Inflammatory macrophage treated with lipopolysaccharide for 1 hour (primary cell): ENCODE measurements around the gene GABRR2.
"Not testable (repeated sequence)": the region's sequence is repeated elsewhere in the genome, so short reads cannot be mapped to it uniquely, and the experiment has no call there.

Experiments
- DNase-seq, 2 donors: peaks; one replicate each; pipeline ENCODE4 v3.0.0-alpha.2; 2020 to 2022

GABRR2 gene

DNA sequence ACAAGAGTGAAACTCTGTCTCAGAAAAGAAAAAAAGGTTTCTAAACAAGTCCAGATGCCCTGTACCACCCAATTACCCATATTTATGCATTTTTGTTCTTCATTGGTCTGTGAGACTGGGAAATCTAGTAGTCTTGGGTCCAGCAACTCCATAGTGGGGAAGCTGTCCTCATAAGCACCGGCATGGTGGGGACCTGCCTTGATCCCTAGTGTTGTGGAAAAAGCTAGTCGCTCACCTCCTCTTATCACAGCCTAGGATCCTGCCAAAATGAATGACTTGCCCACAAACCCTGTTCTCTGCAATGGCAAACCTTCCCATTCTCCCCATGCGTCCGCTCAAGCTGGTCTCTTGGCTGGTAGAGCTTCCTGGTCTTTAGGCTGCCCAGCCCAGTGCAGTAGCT lies 59.7 kb downstream of the GABRR2 start:
- DNase-seq: no peak

GRCh38 chr6:89254569-89254968 lies 60.5 kb downstream of the GABRR2 start:
- DNase-seq: peak; percentile 25 to 68

DNA sequence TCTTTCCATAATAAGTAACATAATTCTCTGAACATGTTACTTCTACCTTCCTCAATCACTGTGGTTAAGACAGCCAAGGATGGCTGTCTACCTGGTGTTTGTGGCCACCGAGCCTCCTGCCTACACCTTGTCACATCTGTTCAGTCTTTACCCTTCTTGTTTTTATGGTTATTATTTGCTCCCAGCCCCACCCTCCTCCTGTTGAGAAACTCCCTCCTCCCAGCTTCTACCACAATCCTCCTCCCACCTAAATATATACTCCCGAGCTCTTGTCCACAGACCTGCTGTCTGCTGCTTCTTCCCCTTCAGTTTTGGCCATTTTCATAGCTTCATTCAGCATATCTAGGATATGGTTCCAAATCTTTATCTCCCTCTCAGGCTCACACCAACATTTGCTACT lies 62.2 kb downstream of the GABRR2 start:
- DNase-seq: peak; percentile 7 to 53

DNA sequence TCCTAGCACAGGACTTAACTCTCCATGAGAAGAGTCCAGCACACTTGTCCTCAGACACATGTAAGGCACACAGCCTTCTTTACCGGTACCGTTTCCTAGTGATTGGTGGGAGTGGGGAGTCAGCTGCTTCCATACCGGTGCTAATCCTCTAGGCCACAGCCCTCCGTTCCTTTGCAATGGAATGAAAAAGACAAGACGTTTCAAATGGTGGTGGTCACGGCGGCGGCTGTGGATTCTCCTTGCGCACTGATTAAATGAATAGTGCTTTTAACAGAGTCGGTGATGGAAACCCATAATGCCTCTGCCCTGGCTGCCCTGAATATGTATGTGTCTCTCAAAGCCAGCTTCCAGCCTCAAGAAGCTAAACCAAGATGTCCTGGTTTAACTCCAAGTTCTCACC lies 63.1 kb downstream of the GABRR2 start:
- no peak for DNase-seq

DNA sequence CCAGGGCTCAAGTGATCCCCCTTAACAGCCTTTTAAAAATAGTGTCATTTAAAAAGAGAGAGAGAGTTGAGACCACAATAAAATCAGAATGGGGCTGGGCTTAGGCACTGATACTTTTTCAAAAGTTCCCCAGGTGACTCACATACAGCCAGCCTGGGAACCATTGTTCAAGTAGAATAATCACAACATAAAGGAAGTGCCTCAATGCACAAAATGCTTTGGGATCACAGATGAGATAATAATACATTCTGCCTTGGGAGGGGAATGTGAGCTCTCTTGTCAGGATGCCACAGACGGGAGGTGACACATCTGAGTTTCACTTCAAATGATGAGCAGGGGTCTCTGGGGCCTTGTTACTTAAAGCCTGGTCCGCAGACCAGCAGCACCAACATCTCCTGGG lies 63.9 kb downstream of the GABRR2 start:
- DNase-seq: no peak

- DNase-seq: no peak
Measured at GRCh38 chr6:89250239-89250638, 64.9 kb downstream of the GABRR2 start.

DNA sequence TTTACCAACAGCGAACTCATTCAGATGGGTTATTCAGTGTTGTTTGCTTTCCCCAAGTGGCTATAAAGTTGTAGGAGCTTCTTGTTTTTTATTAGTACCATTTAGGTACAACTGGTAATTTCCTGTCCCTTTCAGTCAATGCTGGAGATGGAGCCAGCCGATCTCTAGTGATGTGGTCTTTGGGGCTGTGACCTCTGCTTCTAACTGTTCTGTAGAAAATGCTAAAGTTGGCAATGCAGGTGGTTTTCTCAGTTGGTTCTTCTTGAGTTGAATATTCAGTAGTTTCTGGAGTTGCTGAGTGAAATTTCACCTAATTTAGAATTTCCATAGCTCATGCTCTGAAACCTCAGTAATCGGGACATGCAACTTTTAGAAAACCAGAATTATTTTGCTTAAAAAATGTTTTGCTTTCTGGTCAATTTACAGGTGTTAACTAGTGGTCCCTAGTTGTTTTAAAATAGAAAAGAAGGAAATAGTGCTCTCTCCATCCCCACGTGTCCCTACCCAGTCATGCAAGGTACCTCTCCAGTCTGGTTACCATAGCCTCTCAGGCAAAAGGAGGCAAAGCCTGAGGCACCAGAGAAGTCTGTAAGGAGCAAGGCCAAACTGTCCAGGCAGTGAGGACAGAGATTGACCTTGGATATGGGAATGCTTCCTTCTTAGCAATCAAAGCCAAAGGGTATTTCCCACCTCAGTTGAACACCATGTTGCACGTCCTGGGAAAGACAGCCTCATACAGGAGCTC lies 70.7 kb downstream of the GABRR2 start:
- DNase-seq: no peak

GRCh38 chr6:89243331-89243629 lies 71.8 kb downstream of the GABRR2 start:
- DNase-seq: no peak

DNA sequence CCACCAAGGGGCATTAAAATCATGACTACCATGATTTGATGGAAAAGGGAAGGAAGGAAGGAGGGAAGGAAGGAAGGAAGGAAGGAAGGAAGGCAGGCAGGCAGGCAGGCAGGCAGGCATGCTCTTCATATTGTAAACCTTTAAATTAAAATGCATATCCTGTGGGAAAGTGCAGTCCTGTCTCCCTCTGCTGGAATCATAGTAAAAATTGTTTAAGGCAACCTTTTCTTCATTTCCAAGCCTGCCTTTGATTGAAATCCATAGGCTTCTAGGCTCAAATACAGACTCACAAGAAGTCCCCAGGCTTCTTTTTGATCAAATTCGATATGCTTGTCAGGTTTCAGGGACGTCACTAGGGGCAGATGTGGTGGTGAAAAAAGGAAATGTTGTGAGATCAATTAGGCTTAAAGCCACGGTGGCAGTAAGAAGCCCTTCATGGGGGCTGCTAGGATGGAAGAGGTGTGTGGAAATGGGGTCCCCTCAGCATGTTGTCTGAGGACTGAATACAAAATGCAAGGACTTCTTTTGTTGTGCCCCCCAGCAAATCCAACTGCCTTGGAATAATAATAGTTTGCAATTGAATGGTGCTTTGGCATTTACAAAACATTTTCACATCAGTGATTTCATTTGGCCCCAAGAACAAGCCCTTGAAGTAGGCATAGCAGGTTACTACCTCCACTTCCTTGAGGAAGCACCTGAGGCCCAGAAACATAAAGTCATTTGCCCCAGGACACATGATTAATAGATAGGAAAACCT lies 72.3 kb downstream of the GABRR2 start:
- peak; percentile 50 to 67 for DNase-seq

GRCh38 chr6:89239338-89239737 lies 75.8 kb downstream of the GABRR2 start:
- peak in 1 of 2 donors; percentile 47 for DNase-seq

DNA sequence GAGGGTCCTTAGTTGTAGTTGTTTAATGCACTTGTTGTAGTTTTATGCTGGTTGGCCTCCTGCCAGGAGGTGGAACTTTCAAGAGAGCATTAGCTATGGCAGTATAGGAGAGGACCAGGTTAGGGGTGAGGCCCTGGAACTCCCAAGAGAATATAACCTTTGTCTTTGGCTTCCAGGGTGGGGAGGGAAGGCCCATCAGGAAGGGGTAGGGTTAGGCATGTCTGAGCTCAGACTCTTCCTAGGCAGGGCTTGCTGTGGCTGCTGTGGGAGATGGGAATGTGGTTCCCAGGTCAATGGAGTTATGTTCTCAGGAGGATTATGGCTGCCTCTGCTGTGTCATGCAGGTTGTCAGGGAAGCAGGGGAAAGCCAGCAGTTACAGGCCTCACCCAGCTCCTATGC lies 77.9 kb downstream of the GABRR2 start:
- no peak for DNase-seq

DNA sequence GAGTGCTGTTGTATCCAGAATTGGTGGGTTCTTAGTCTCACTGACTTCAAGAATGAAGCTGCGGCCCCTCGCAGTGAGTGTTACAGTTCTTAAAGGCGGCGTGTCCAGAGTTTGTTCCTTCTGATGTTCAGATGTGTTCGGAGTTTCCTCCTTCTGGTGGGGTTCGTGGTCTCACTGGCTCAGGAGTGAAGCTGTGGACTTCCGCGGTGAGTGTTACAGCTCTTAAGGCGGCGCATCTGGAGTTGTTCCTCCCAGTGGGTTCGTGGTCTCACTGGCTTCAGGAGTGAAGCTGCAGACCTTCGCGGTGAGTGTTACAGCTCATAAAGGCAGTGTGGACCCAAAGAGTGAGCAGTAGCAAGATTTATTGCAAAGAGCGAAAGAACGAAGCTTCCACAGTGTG lies 81.5 kb downstream of the GABRR2 start:
- DNase-seq: not testable (repeated sequence)

GRCh38 chr6:89222712-89223039 lies 92.4 kb downstream of the GABRR2 start:
- DNase-seq: no peak

DNA sequence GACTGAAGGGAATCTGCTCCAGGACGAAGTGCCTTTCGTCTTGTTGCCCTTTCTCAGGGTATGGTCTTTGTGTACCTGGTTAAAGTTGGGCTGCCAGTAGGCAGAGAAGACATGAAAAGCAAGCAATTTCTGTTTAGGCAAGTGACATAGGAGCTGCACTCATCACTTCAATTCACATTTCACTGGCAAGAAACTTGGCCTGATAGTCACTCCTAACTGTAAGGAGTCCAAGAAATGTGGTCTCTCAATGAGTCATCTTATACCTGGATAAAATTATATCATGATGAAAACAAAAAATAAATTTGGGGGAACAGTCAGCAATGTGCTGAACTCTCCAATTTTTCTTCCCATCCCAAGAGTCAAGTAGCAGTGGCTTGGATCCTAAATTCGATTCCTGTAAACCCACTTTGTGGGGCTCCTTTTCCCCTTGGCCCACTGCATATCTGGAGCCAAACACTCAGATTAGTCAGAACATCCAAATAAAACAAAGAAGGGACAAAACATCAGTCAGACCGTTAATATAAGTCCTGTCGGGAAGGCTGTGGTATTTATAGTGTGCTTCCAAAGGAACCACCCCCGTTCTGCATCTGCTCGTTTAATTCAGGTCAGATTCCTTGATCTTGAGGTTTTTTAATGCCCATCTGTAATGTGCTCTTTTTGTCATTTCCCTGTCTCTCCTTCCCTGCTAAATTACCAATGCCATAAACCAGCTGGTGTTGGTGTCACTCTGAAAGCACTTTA lies 93.0 kb downstream of the GABRR2 start:
- no peak for DNase-seq

- no peak for DNase-seq
Measured at GRCh38 chr6:89221129-89221528, 94.0 kb downstream of the GABRR2 start.

DNA sequence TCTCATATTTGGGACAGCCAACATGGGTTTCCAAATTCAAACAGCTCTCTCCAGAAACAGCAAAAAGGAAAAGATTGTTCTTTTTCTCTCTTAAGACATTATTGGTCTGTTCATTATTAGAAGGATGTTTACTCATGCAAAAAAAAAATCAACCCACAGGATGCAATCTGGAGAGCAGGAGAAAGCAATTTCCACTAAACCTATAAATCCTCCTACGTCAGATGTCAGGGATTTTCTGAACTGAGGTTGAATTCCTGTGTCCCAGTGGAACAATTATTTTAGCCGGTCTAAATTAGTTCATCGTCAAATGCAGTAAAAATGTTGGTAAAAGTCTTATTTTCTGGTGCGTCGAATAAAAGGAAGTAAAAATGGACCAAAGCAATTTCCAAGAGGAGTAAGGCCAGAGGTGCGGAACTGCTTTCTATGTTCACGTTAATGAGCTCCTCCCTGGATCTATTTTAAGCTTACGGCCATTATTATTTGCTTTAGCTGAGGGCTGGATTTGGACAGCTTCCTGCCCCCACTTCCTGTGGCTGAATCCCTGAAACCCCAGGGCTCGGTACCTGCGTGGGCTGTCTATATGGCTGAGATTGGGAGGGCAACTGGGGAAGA lies 97.7 kb downstream of the GABRR2 start, which contains the start of gene GABRR1:
TSS of gene GABRR1 (minus strand) at position 60 of the 612 bp plus-strand sequence. CDS start at position 24, 36 bp downstream.
- peak; percentile 15 to 39 for DNase-seq

DNA sequence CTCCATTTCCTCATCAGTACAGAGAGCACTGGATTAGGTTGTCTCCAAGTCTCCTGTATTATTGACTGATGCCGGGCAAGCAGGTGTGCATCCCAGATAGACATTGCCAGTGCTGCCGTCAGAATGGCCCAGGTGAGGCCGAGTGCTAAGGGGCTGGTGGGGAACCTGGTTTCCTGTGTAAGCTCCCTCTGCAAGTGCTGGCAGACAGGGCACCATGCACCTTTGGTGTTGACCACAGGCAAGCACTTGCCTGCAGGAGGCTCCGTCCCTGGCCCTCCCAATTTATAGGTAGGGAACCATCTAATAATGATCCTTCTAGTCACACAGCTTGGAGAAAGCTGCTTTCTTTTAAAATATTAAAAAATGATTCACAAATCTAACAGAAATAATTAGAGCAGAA lies 98.7 kb downstream of the GABRR2 start:
- no peak for DNase-seq

GRCh38 chr6:89215391-89215790 lies 99.7 kb downstream of the GABRR2 start:
- peak in 1 of 2 donors; percentile 1 for DNase-seq

DNA sequence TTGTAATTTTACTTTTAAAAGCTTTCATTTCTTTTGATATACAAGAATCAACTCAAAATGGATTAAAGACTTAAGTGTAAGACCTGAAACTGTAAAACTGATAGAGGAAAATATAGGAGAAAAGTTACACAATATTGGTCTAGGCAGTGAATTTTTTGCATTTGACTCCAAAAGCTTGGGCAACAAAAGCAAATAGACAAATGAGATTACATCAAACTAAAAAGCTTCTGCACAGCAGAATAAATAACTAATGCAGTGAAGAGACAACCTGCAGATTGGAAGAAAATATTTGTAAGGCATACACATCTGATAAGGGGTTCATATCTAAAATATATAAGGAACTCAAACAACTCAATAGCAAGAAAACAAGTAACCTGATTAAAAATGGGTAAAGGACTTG lies 100.9 kb downstream of the GABRR2 start:
- no peak for DNase-seq

DNA sequence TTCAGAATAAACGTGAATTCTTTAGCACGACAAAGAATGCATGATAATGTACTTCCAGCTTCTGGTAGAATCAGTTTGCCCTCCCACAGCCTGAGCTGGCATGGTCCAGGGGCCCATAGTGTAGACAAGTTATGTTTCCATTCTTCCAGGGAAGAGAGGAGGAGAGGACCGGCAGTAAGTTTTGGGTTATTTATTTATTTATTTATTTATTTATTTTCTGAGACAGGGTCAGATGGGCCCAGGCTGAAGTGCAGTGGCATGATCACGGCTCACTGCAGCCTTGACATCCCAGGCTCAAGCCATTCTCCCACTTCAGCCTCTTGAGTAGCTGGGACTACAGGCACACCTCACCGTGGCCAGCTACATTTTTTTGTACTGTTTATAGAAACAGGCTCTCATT lies 102.6 kb downstream of the GABRR2 start:
- no peak for DNase-seq

GRCh38 chr6:89209457-89209856 lies 105.6 kb downstream of the GABRR2 start:
- DNase-seq: no peak

DNA sequence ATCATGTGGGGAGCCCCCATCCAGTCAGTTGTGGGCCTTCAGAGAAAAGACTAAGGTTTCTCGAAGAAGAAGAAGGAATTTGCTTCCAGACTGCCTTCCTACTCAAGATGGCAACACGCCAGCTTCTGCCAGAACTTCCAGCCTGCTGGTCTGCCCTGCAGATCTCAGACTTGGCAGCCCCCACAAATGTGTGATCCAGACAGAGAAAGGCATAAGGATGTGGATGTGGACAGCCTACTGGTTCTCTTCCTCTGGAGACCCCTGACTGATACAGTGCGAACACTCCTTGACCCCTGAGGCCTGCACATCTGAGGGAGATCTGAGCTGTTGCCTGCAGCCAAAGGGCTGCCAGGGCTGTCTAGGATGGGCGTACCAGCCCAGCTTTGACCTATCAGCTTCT lies 106.5 kb downstream of the GABRR2 start:
- no peak for DNase-seq
